Esophagus squamous epithelium (tissue), 4 donors: ENCODE measurements around the gene ATP6V1E1.

Experiments
- CTCF ChIP-seq, 6 experiments: fragments of 450-650 bp in 4 of 6; fragments of 200-600 bp in 2 of 6; sonication (generic) in 2 of 6; IDR thresholded peaks; one replicate each; pipeline ENCODE4 v1.5.1; 2016 to 2019; ENCODE audit warnings: antibody characterized with exemption in 6 of 6, mild to moderate bottlenecking in 4 of 6, moderate library complexity in 4 of 6
- POLR2A ChIP-seq, 4 donors: fragments of 450-650 bp; IDR thresholded peaks; one replicate each; pipeline ENCODE4 v1.6.1; 2017; ENCODE audit warnings: antibody characterized with exemption in 4 of 4, mild to moderate bottlenecking in 4 of 4, moderate library complexity in 3 of 4

GRCh38 chr22:17542452-17542851, 86.1 kb downstream of the ATP6V1E1 start:
- TF ChIP-seq CTCF (IDR thresholded peaks at IDR 0.05), result no peak
- TF ChIP-seq POLR2A (IDR thresholded peaks at IDR 0.05), result no peak
